ENCODE measurements around the gene WDFY2.
"Not testable (repeated sequence)": the region's sequence is repeated elsewhere in the genome, so short reads cannot be mapped to it uniquely, and the experiment has no call there.

Gene WDFY2

GRCh38 chr13:51632591-51633362 lies 48.5 kb downstream of the WDFY2 start:
- DNase-seq (ENCODE audit: low read depth in 1 of 2, low spot score in 1 of 2): peak in 1 of 2 experiments; percentile 4
- in situ Hi-C loops (cut with HindIII; ENCODE audit: low pct_unique_long_range_greater_than_20kb, low sequenced_read_pairs): no loop called here
- no peak for TF ChIP-seq JUND (IDR thresholded peaks at IDR 0.05; ENCODE audit: low read depth)

- in situ Hi-C loops (cut with HindIII; ENCODE audit: low pct_unique_long_range_greater_than_20kb, low sequenced_read_pairs): no loop called here
Observed at GRCh38 chr13:51635137-51635878, 51.0 kb downstream of the WDFY2 start.

GRCh38 chr13:51636349-51636890 lies 52.2 kb downstream of the WDFY2 start:
- in situ Hi-C loops (cut with HindIII; ENCODE audit: low pct_unique_long_range_greater_than_20kb, low sequenced_read_pairs): no loop called here
- TF ChIP-seq JUND (IDR thresholded peaks at IDR 0.05; ENCODE audit: low read depth): no peak
- peak in 1 of 2 experiments; percentile 23 for DNase-seq (ENCODE audit: low read depth in 1 of 2, low spot score in 1 of 2)

More at GRCh38 chr13:51635137-51635878, 51.0 kb downstream of the WDFY2 start:
- DNase-seq (ENCODE audit: low read depth in 1 of 2, low spot score in 1 of 2): no peak
- no peak for TF ChIP-seq JUND (IDR thresholded peaks at IDR 0.05; ENCODE audit: low read depth)

- DNase-seq (ENCODE audit: low read depth in 1 of 2, low spot score in 1 of 2): no peak
- TF ChIP-seq JUND (IDR thresholded peaks at IDR 0.05; ENCODE audit: low read depth): no peak
- in situ Hi-C loops (cut with HindIII; ENCODE audit: low pct_unique_long_range_greater_than_20kb, low sequenced_read_pairs): no loop called here
Observed at GRCh38 chr13:51637852-51638215, 53.6 kb downstream of the WDFY2 start.

- TF ChIP-seq JUND (IDR thresholded peaks at IDR 0.05; ENCODE audit: low read depth): no peak
- DNase-seq (ENCODE audit: low read depth in 1 of 2, low spot score in 1 of 2): no peak
- in situ Hi-C loops (cut with HindIII; ENCODE audit: low pct_unique_long_range_greater_than_20kb, low sequenced_read_pairs): no loop called here
Observed at GRCh38 chr13:51638216-51638871, 54.1 kb downstream of the WDFY2 start.

- DNase-seq (ENCODE audit: low read depth in 1 of 2, low spot score in 1 of 2): no peak
- in situ Hi-C loops (cut with HindIII; ENCODE audit: low pct_unique_long_range_greater_than_20kb, low sequenced_read_pairs): no loop called here
- no peak for TF ChIP-seq JUND (IDR thresholded peaks at IDR 0.05; ENCODE audit: low read depth)
Observed at GRCh38 chr13:51639171-51639570, 54.9 kb downstream of the WDFY2 start.

- DNase-seq (ENCODE audit: low read depth in 1 of 2, low spot score in 1 of 2); in situ Hi-C loops (cut with HindIII; ENCODE audit: low pct_unique_long_range_greater_than_20kb, low sequenced_read_pairs): not testable (repeated sequence)
Observed at GRCh38 chr13:51640696-51641095, 56.4 kb downstream of the WDFY2 start.

- in situ Hi-C loops (cut with HindIII; ENCODE audit: low pct_unique_long_range_greater_than_20kb, low sequenced_read_pairs): no loop called here
- TF ChIP-seq JUND (IDR thresholded peaks at IDR 0.05; ENCODE audit: low read depth): no peak
- DNase-seq (ENCODE audit: low read depth in 1 of 2, low spot score in 1 of 2): no peak
Observed at GRCh38 chr13:51643105-51643881, 59.0 kb downstream of the WDFY2 start.

GRCh38 chr13:51643882-51644281 lies 59.6 kb downstream of the WDFY2 start:
- TF ChIP-seq JUND (IDR thresholded peaks at IDR 0.05; ENCODE audit: low read depth): no peak
- no peak for DNase-seq (ENCODE audit: low read depth in 1 of 2, low spot score in 1 of 2)
- in situ Hi-C loops (cut with HindIII; ENCODE audit: low pct_unique_long_range_greater_than_20kb, low sequenced_read_pairs): no loop called here

GRCh38 chr13:51644654-51645053 lies 60.4 kb downstream of the WDFY2 start:
- in situ Hi-C loops (cut with HindIII; ENCODE audit: low pct_unique_long_range_greater_than_20kb, low sequenced_read_pairs): no loop called here
- no peak for TF ChIP-seq JUND (IDR thresholded peaks at IDR 0.05; ENCODE audit: low read depth)
- no peak for DNase-seq (ENCODE audit: low read depth in 1 of 2, low spot score in 1 of 2)

GRCh38 chr13:51645154-51645650 lies 60.9 kb downstream of the WDFY2 start:
- in situ Hi-C loops (cut with HindIII; ENCODE audit: low pct_unique_long_range_greater_than_20kb, low sequenced_read_pairs): no loop called here

More at GRCh38 chr13:51645154-51645650, 60.9 kb downstream of the WDFY2 start:
- no peak for TF ChIP-seq JUND (IDR thresholded peaks at IDR 0.05; ENCODE audit: low read depth)
- DNase-seq (ENCODE audit: low read depth in 1 of 2, low spot score in 1 of 2): no peak

Measured in T47D (cell line).